IMR-90 (cell line): ENCODE measurements around the gene RTBDN. TPM values are rescaled to one million over a fixed set of nuclear protein-coding genes. Genes with fewer than 3 reads are reported as not detected.

Experiments
- ATAC-seq: fragments of 200-7000 bp; cut with Tn5 transposase; 2 replicates; pipeline ENCODE4 v1.9.1; 2020; ENCODE audit warnings: low read depth, mild to moderate bottlenecking, moderate library complexity
- BruUV-seq: library from RNA; stranded (reverse); fragments of 400-500 nt; replicated peaks from 2 replicates; lab custom pipeline; 2021; lab: Mats Ljungman, UMichigan
- CTCF ChIA-PET: fragments of 300-600 bp; formaldehyde crosslinking; extraction: SDS; loops from one replicate; lab custom pipeline; 2021; ENCODE audit warnings: antibody characterized with exemption; lab: Yijun Ruan, JAX
- POLR2A ChIA-PET: fragments of 300-600 bp; sonication (Branson Sonifier 250); formaldehyde crosslinking; loops from one replicate; lab custom pipeline; 2022; ENCODE audit warnings: antibody characterized with exemption; ENCODE audit not compliant: unreplicated experiment; lab: Charles Lee
- DNase-seq: peaks from one replicate; pipeline ENCODE4 v3.0.0; 2013
- H2AFZ ChIP-seq: replicated peaks from 2 replicates; pipeline ENCODE3; 2013; ENCODE audit warnings: low read length, mild to moderate bottlenecking; ENCODE audit not compliant: poor library complexity
- H2AK5ac ChIP-seq: 2 replicates; pipeline ENCODE4 v1.6.1; 2013; ENCODE audit warnings: low read depth, low read length, inconsistent platforms
- H2AK9ac ChIP-seq: replicated peaks from 2 replicates; pipeline ENCODE3; 2013; ENCODE audit warnings: mild to moderate bottlenecking, low read depth, low read length, moderate library complexity; ENCODE audit not compliant: poor library complexity
- H2BK120ac ChIP-seq: 2 replicates; pipeline ENCODE4 v1.6.1; 2013; ENCODE audit warnings: low read depth, low read length, inconsistent platforms
- H2BK15ac ChIP-seq: 3 replicates; pipeline ENCODE4 v1.6.1; 2013; ENCODE audit warnings: low read depth, low read length, inconsistent platforms
- H2BK20ac ChIP-seq: 2 replicates; pipeline ENCODE4 v1.6.1; 2013; ENCODE audit warnings: low read depth, mild to moderate bottlenecking, inconsistent platforms, low read length, moderate library complexity
- H2BK5ac ChIP-seq: 2 replicates; pipeline ENCODE4 v1.6.1; 2013; ENCODE audit warnings: mild to moderate bottlenecking, low read depth, low read length, inconsistent platforms; ENCODE audit not compliant: poor library complexity, severe bottlenecking
- H3K14ac ChIP-seq: replicated peaks from 2 replicates; pipeline ENCODE4 v1.6.1; 2013; ENCODE audit warnings: low read depth, low read length, inconsistent platforms
- H3K18ac ChIP-seq: 2 replicates; pipeline ENCODE4 v1.6.1; 2013; ENCODE audit warnings: low read depth, low read length, control low read depth
- H3K23ac ChIP-seq: 2 replicates; pipeline ENCODE4 v1.6.1; 2013; ENCODE audit warnings: low read depth, low read length, inconsistent platforms
- H3K27ac ChIP-seq: 2 replicates; pipeline ENCODE4 v1.5.1; 2013; ENCODE audit warnings: mild to moderate bottlenecking, control low read depth, low read length; ENCODE audit not compliant: insufficient read depth
- H3K27me3 ChIP-seq: 2 replicates; pipeline ENCODE4 v1.6.1; 2013; ENCODE audit warnings: low read length; ENCODE audit not compliant: control insufficient read depth, insufficient read depth
- H3K36me3 ChIP-seq: 2 replicates; pipeline ENCODE4 v1.6.1; 2013; ENCODE audit warnings: low read length, mixed read lengths; ENCODE audit not compliant: control insufficient read depth, insufficient read depth
- H3K4ac ChIP-seq: 2 replicates; pipeline ENCODE4 v1.6.1; 2013; ENCODE audit warnings: low read depth, low read length, inconsistent platforms
- H3K4me1 ChIP-seq: 2 replicates; pipeline ENCODE4 v1.6.1; 2013; ENCODE audit warnings: low read length, mixed read lengths; ENCODE audit not compliant: control insufficient read depth, insufficient read depth
- H3K4me2 ChIP-seq: 2 replicates; pipeline ENCODE4 v1.6.1; 2013; ENCODE audit warnings: low read depth, mild to moderate bottlenecking, control low read depth, low read length, moderate library complexity
- H3K4me3 ChIP-seq: 2 replicates; pipeline ENCODE4 v1.5.1; 2013; ENCODE audit warnings: low read depth, mild to moderate bottlenecking, control low read depth, low read length, moderate library complexity; ENCODE audit not compliant: insufficient read depth
- H3K56ac ChIP-seq: 2 replicates; pipeline ENCODE4 v1.6.1; 2013; ENCODE audit warnings: low read length, inconsistent platforms; ENCODE audit not compliant: insufficient read depth; ENCODE audit errors: extremely low read depth
- H3K79me1 ChIP-seq, 2 experiments: 2 replicates each; pipeline ENCODE4 v1.6.1; 2013; ENCODE audit warnings: low read length in 2 of 2, inconsistent platforms in 1 of 2, low read depth in 1 of 2
- H3K9ac ChIP-seq: 2 replicates; pipeline ENCODE4 v1.6.1; 2013; ENCODE audit warnings: low read depth, low read length, control low read depth
- H3K9me1 ChIP-seq: 2 replicates; pipeline ENCODE4 v1.6.1; 2013; ENCODE audit warnings: low read length, inconsistent platforms; ENCODE audit not compliant: insufficient read depth
- H3K9me3 ChIP-seq: 2 replicates; pipeline ENCODE4 v1.6.1; 2013; ENCODE audit warnings: low read length; ENCODE audit not compliant: control insufficient read depth, insufficient read depth
- H4K20me1 ChIP-seq: 2 replicates; pipeline ENCODE4 v1.6.1; 2013; ENCODE audit warnings: low read length, inconsistent platforms; ENCODE audit not compliant: insufficient read depth
- H4K5ac ChIP-seq: 2 replicates; pipeline ENCODE4 v1.6.1; 2013; ENCODE audit warnings: mild to moderate bottlenecking, low read depth, low read length, control low read depth
- H4K8ac ChIP-seq, 2 experiments: 2 replicates each; pipeline ENCODE4 v1.6.1; 2013; ENCODE audit warnings: low read depth in 2 of 2, low read length in 2 of 2, control low read depth in 1 of 2, inconsistent platforms in 1 of 2
- H4K91ac ChIP-seq: 2 replicates; pipeline ENCODE4 v1.6.1; 2013; ENCODE audit warnings: low read depth, low read length, inconsistent platforms; ENCODE audit not compliant: insufficient read depth
- BHLHE40 ChIP-seq: fragments of 150-350 bp; IDR thresholded peaks from 2 replicates; pipeline ENCODE4 v1.6.1; 2016; ENCODE audit warnings: mild to moderate bottlenecking, low read depth, low read length
- CEBPB ChIP-seq: IDR thresholded peaks from 2 replicates; pipeline ENCODE4 v1.6.1; 2012; ENCODE audit warnings: low read depth, low read length, improper control_type of control experiment
- CHD1 ChIP-seq: IDR thresholded peaks from 2 replicates; pipeline ENCODE4 v1.6.1; 2012; ENCODE audit warnings: low read depth, low read length, improper control_type of control experiment
- FOS ChIP-seq: fragments of 150-350 bp; IDR thresholded peaks from 2 replicates; pipeline ENCODE4 v1.6.1; 2016; ENCODE audit warnings: low read depth, low read length
- MAFK ChIP-seq: IDR thresholded peaks from 2 replicates; pipeline ENCODE4 v1.6.1; 2012; ENCODE audit warnings: low read depth, low read length, improper control_type of control experiment
- MXI1 ChIP-seq: IDR thresholded peaks from 2 replicates; pipeline ENCODE4 v1.6.1; 2012; ENCODE audit warnings: low read depth, mild to moderate bottlenecking, low read length, moderate library complexity, borderline replicate concordance
- NFE2L2 ChIP-seq: fragments of 150-350 bp; IDR thresholded peaks from 2 replicates; pipeline ENCODE4 v1.6.1; 2016; ENCODE audit warnings: low read depth, mild to moderate bottlenecking, low read length
- POLR2A ChIP-seq: IDR thresholded peaks from 2 replicates; pipeline ENCODE4 v1.6.1; 2012; ENCODE audit warnings: mild to moderate bottlenecking, low read depth, low read length
- RAD21 ChIP-seq: IDR thresholded peaks from 2 replicates; pipeline ENCODE4 v1.6.1; 2012; ENCODE audit warnings: low read length, improper control_type of control experiment
- RCOR1 ChIP-seq: IDR thresholded peaks from 2 replicates; pipeline ENCODE4 v1.6.1; 2012; ENCODE audit warnings: mild to moderate bottlenecking, low read length, improper control_type of control experiment; ENCODE audit not compliant: insufficient replicate concordance
- RFX5 ChIP-seq: IDR thresholded peaks from 2 replicates; pipeline ENCODE4 v1.8.0; 2012; ENCODE audit warnings: low read depth, mild to moderate bottlenecking, low read length, moderate library complexity
- SMC3 ChIP-seq: fragments of 150-350 bp; IDR thresholded peaks from 2 replicates; pipeline ENCODE4 v1.6.1; 2016; ENCODE audit warnings: low read depth, mild to moderate bottlenecking, antibody characterized with exemption, low read length, moderate library complexity
- WGBS, 2 experiments: methylation state at CpG; one replicate each; pipeline versions ENCODE4 v1.1.5 to v1.1.7; 2013; ENCODE audit warnings: missing lambda C conversion rate in 2 of 2; ENCODE audit not compliant: insufficient read length in 1 of 2; ENCODE audit errors: extremely low coverage in 2 of 2; 5-methylcytosine and 5-hydroxymethylcytosine counted together
- dilution Hi-C: fragments of 300-500 bp; cut with HindIII; formaldehyde crosslinking; loops from one replicate; pipeline ENCODE4 v1.14.3; 2018; ENCODE audit warnings: low sequenced_read_pairs; ENCODE audit not compliant: unreplicated experiment
- in situ Hi-C: fragments of 300-500 bp; cut with MboI; formaldehyde crosslinking; loops from 3 replicates; pipeline ENCODE4 v1.14.3; 2019; ENCODE audit warnings: low sequenced_read_pairs, inconsistent platforms, mixed read lengths
- intact Hi-C: fragments of 100-400 bp; cut with micrococcal nuclease; formaldehyde crosslinking; loops from 2 replicates; pipeline ENCODE4 v1.10.0; 2022
- polyA plus RNA-seq, 3 experiments: library from polyadenylated mRNA; depleted of rRNA; stranded (reverse); fragments of >200 nt; gene quantifications; 2 replicates each; pipeline ENCODE4 v1.2.3, GENCODE V29; 2012; ENCODE audit warnings: low replicate concordance in 1 of 3
- total RNA-seq: library from RNA; depleted of rRNA; stranded (reverse); fragments of >200 nt; gene quantifications from 2 replicates; pipeline ENCODE4 v1.2.3, GENCODE V29; 2012
- TF ChIP-seq, protein P1 (sequence below): fragments of 150-350 bp; IDR thresholded peaks from 2 replicates; pipeline ENCODE4 v1.6.1; 2017; ENCODE audit warnings: mild to moderate bottlenecking, antibody characterized with exemption, low read length, low read depth
- TF ChIP-seq, protein P2 (sequence below): conservative IDR thresholded peaks from 2 replicates; pipeline ENCODE4 v1.5.1; 2012; ENCODE audit warnings: mild to moderate bottlenecking, low read depth, low read length, improper control_type of control experiment

Gene RTBDN
- total and polyA plus RNA-seq, 2 of the 4 experiments (the other 2 are of a cell fraction) = 0.07 TPM; not detected in 1

DNA sequence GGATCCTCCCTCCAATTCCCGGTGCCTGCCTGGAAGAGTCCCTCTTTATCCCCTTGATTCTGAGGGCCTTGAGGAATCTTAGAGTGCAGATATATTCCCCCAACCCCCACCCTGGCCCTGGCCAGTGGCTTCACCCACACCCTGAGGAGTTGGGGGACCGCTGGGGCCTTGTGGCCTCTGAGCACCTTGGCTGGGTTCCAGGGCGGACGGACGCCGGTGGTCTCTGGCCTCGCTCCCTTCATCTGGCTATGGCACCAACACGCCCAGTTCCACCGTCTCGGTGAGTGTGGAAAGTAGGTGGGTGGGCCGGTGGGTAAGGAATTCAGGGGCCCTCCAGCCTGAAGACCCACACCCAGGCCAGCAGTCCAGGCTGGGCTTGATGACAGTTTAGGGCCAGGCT lies 8.9 kb upstream of the RTBDN start:
- H2AK9ac ChIP-seq = no peak overlapping the region
- no peaks in the 10 kb centered on the region for H4K20me1 ChIP-seq
- no peak overlapping the region for H3K4me3 ChIP-seq
- peaks cover 4% of the 10 kb centered on the region; the same call in 1 of the 2 replicates for H3K4me1 ChIP-seq
- no peak overlapping the region for H4K91ac ChIP-seq
- in situ Hi-C loops (no loop called here), dilution Hi-C loops (no loop called here), intact Hi-C loops (no loop called here)
- no peak overlapping the region for H3K4ac ChIP-seq
- H3K27me3 ChIP-seq = peaks cover 34% of the 10 kb centered on the region
- ATAC-seq (no peak), DNase-seq (no peak)
- H3K36me3 ChIP-seq = no peaks in the 10 kb centered on the region
- no peak overlapping the region for H3K23ac ChIP-seq
- no peak overlapping the region for H3K4me2 ChIP-seq
- no peak overlapping the region for H4K5ac ChIP-seq
- no peak overlapping the region for H3K9ac ChIP-seq
- H2BK20ac ChIP-seq = no peak overlapping the region
- peaks cover 2% of the 10 kb centered on the region; the same call in 1 of the 2 replicates for H3K9me1 ChIP-seq
- no peak overlapping the region for H2BK120ac ChIP-seq
- no peak overlapping the region for H3K56ac ChIP-seq
- POLR2A ChIA-PET = no interaction called here
- H3K79me1 ChIP-seq = no peaks in the 10 kb centered on the region
- H3K9me3 ChIP-seq = no peaks in the 10 kb centered on the region
- CTCF ChIA-PET = interaction anchor here (0.6 kb wide), 2 partner anchors 76 to 77 kb away, joined by 3 read pairs; no protein-coding TSS in a partner anchor
- H3K14ac ChIP-seq = no peak overlapping the region
- H4K8ac ChIP-seq = no peak overlapping the region
- H3K27ac ChIP-seq = no peak overlapping the region
- H2AK5ac ChIP-seq = no peak overlapping the region
- no peak overlapping the region for H2BK15ac ChIP-seq
- H2AFZ ChIP-seq = no peak overlapping the region
- 60% methylated on average over 1 of the region's 11 CpGs; no CpG with 5 or more reads in 1 of the 2 experiments for WGBS, 2 experiments
- no peak overlapping the region for H3K18ac ChIP-seq
- H2BK5ac ChIP-seq = no peak overlapping the region
- TF ChIP-seq, protein P1, sequence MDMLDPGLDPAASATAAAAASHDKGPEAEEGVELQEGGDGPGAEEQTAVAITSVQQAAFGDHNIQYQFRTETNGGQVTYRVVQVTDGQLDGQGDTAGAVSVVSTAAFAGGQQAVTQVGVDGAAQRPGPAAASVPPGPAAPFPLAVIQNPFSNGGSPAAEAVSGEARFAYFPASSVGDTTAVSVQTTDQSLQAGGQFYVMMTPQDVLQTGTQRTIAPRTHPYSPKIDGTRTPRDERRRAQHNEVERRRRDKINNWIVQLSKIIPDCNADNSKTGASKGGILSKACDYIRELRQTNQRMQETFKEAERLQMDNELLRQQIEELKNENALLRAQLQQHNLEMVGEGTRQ = no peak
- TF ChIP-seq MAFK (no peak), SMC3 (no peak), RCOR1 (no peak), POLR2A (no peak), MXI1 (no peak), CHD1 (no peak), RFX5 (no peak), CEBPB (no peak), BHLHE40 (no peak), NFE2L2 (no peak), FOS (no peak), RAD21 (no peak)
- TF ChIP-seq, protein P2, sequence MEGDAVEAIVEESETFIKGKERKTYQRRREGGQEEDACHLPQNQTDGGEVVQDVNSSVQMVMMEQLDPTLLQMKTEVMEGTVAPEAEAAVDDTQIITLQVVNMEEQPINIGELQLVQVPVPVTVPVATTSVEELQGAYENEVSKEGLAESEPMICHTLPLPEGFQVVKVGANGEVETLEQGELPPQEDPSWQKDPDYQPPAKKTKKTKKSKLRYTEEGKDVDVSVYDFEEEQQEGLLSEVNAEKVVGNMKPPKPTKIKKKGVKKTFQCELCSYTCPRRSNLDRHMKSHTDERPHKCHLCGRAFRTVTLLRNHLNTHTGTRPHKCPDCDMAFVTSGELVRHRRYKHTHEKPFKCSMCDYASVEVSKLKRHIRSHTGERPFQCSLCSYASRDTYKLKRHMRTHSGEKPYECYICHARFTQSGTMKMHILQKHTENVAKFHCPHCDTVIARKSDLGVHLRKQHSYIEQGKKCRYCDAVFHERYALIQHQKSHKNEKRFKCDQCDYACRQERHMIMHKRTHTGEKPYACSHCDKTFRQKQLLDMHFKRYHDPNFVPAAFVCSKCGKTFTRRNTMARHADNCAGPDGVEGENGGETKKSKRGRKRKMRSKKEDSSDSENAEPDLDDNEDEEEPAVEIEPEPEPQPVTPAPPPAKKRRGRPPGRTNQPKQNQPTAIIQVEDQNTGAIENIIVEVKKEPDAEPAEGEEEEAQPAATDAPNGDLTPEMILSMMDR = no peak
- no TSS peak for BruUV-seq
